C4-2B (cell line): ENCODE data around the gene MAP6.

Source experiments
- CTCF ChIP-seq: fragments of 450-650 bp; conservative IDR thresholded peaks from 2 replicates; pipeline ENCODE4 v1.5.1; 2017; ENCODE audit warnings: mild to moderate bottlenecking
- ZFX ChIP-seq: fragments of 450-650 bp; IDR thresholded peaks from 2 replicates; pipeline ENCODE4 v1.6.1; 2017

GRCh38 chr11:75667831-75668450, 897 bp downstream of the MAP6 start:
- TF ChIP-seq CTCF (no peak), ZFX (no peak)
